MM.1S (cell line): ENCODE results near the gene SERF2.

Source experiments
- DNase-seq: peaks from one replicate; pipeline ENCODE4 v3.0.0-alpha.2; 2015
- H2AFZ ChIP-seq: fragments of 300-600 bp; sonication (generic); 2 replicates; pipeline ENCODE4 v1.6.0; 2016; ENCODE audit warnings: antibody characterized with exemption, low read length
- H3F3A ChIP-seq: fragments of 300-600 bp; sonication (generic); 2 replicates; pipeline ENCODE4 v1.6.1; 2016; ENCODE audit warnings: mild to moderate bottlenecking, antibody characterized with exemption, low read length, moderate library complexity, mixed read lengths; ENCODE audit not compliant: insufficient read depth
- H3K27ac ChIP-seq: fragments of 300-600 bp; sonication (generic); 2 replicates; pipeline ENCODE4 v1.5.1; 2016; ENCODE audit warnings: mild to moderate bottlenecking, low read length
- H3K27me3 ChIP-seq: fragments of 300-600 bp; sonication (generic); replicated peaks from 2 replicates; pipeline ENCODE4 v1.6.0; 2016; ENCODE audit warnings: low read length; ENCODE audit not compliant: insufficient read depth
- H3K36me3 ChIP-seq: fragments of 300-600 bp; sonication (generic); replicated peaks from 2 replicates; pipeline ENCODE4 v1.6.1; 2016; ENCODE audit warnings: mild to moderate bottlenecking, low read length, mixed read lengths; ENCODE audit not compliant: insufficient read depth
- H3K4me1 ChIP-seq: fragments of 300-600 bp; sonication (generic); 2 replicates; pipeline ENCODE4 v1.6.1; 2016; ENCODE audit warnings: low read length, mixed read lengths
- H3K4me2 ChIP-seq: fragments of 300-600 bp; sonication (generic); 2 replicates; pipeline ENCODE4 v1.6.0; 2016; ENCODE audit warnings: low read depth, low read length
- H3K4me3 ChIP-seq: fragments of 300-600 bp; sonication (generic); 2 replicates; pipeline ENCODE4 v1.5.1; 2016; ENCODE audit warnings: low read length, mixed read lengths
- H3K79me2 ChIP-seq: fragments of 300-600 bp; sonication (generic); 2 replicates; pipeline ENCODE4 v1.6.1; 2016; ENCODE audit warnings: mixed run types, low read length, mixed read lengths
- H3K9ac ChIP-seq: fragments of 300-600 bp; sonication (generic); 2 replicates; pipeline ENCODE4 v1.6.1; 2016; ENCODE audit warnings: low read length, mixed read lengths
- H3K9me2 ChIP-seq: fragments of 300-600 bp; sonication (generic); replicated peaks from 2 replicates; pipeline ENCODE4 v1.6.1; 2016; ENCODE audit warnings: mild to moderate bottlenecking, low read length, mixed read lengths; ENCODE audit not compliant: insufficient read depth
- H3K9me3 ChIP-seq: fragments of 300-600 bp; sonication (generic); replicated peaks from 2 replicates; pipeline ENCODE4 v1.6.1; 2016; ENCODE audit warnings: mild to moderate bottlenecking, low read length, mixed read lengths; ENCODE audit not compliant: insufficient read depth
- H4K20me1 ChIP-seq: fragments of 300-600 bp; sonication (generic); 2 replicates; pipeline ENCODE4 v1.6.1; 2016; ENCODE audit warnings: mild to moderate bottlenecking, low read length, moderate library complexity, mixed read lengths; ENCODE audit not compliant: insufficient read depth
- EZH2 ChIP-seq: fragments of 300-600 bp; sonication (generic); optimal IDR thresholded peaks from 2 replicates; pipeline ENCODE3; 2017; ENCODE audit warnings: low read depth, mild to moderate bottlenecking, antibody characterized with exemption, low read length, mixed read lengths
- EZH2phosphoT487 ChIP-seq: fragments of 300-600 bp; sonication (generic); IDR thresholded peaks from 2 replicates; pipeline ENCODE4 v1.6.1; 2018; ENCODE audit warnings: antibody characterized with exemption, low read length
- TF ChIP-seq, protein P1 (sequence below): fragments of 300-600 bp; sonication (generic); IDR thresholded peaks from 2 replicates; pipeline ENCODE4 v1.5.1; 2016; ENCODE audit warnings: antibody characterized with exemption, low read length, mixed read lengths

Gene SERF2

DNA sequence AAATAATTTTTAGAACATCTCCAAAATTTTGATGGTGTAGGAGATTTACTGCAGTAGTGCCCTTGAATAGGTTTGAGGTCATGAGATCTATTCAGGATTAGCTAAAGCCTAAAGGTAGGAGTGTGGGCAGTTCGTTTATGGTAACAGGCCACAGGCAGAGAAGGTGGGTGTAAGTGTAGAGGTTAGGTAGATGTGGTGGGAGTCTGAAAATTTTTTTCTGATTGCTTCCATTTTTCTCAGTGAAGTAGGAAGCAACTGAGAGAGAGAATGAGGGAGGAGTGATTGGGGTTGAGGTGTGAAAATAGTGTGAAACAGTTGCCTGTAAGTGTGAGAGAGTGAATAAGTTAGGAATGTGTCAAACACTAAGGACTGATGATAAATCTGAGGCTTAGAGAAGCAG is 13.1 kb upstream of the SERF2 start:
- no peaks in the 10 kb centered on the region for H3K79me2 ChIP-seq

DNA sequence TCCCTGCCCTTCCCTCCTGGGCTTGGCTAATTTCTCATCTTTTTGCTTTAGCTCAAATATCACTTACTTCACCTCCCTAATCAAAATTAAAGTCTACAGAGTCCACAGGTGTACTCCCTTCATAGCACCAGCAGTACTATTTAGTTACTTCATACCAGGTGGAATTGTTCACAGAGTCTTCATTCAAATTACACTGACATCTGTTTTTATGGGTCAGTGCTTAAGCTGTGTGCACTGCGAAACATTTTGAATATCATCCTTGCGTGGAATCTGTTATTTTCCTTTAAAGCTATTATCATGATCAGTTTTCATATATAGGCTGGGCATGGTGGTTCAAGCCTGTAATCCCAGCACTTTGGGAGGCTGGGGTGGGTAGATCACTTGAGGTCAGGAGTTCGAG is 2.7 kb upstream of the SERF2 start:
- Histone ChIP-seq H3K4me2 (peak overlapping the region; percentile 65), H3K27me3 (peaks cover 3% of the 10 kb centered on the region; the same call in 1 of the 2 replicates), H3K4me3 (peak overlapping the region; percentile 40), H3K79me2 (peaks cover 22% of the 10 kb centered on the region), H3K27ac (peak overlapping the region; percentile 3; the same call in 1 of the 2 replicates), H3K9ac (no peak overlapping the region), H3K4me1 (peaks cover 13% of the 10 kb centered on the region), H3K9me3 (no peaks in the 10 kb centered on the region), H2AFZ (peak overlapping the region; percentile 84), H3F3A (peaks cover 12% of the 10 kb centered on the region), H3K9me2 (no peaks in the 10 kb centered on the region), H4K20me1 (no peaks in the 10 kb centered on the region), H3K36me3 (no peaks in the 10 kb centered on the region)
- TF ChIP-seq EZH2phosphoT487, result no peak
- no peak for TF ChIP-seq EZH2
- TF ChIP-seq, protein P1, sequence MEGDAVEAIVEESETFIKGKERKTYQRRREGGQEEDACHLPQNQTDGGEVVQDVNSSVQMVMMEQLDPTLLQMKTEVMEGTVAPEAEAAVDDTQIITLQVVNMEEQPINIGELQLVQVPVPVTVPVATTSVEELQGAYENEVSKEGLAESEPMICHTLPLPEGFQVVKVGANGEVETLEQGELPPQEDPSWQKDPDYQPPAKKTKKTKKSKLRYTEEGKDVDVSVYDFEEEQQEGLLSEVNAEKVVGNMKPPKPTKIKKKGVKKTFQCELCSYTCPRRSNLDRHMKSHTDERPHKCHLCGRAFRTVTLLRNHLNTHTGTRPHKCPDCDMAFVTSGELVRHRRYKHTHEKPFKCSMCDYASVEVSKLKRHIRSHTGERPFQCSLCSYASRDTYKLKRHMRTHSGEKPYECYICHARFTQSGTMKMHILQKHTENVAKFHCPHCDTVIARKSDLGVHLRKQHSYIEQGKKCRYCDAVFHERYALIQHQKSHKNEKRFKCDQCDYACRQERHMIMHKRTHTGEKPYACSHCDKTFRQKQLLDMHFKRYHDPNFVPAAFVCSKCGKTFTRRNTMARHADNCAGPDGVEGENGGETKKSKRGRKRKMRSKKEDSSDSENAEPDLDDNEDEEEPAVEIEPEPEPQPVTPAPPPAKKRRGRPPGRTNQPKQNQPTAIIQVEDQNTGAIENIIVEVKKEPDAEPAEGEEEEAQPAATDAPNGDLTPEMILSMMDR, result no peak
- DNase-seq, result no peak

More for the DNA sequence above, 13.1 kb upstream of the SERF2 start:
- TF ChIP-seq EZH2phosphoT487 (no peak), EZH2 (no peak)
- TF ChIP-seq, protein P1, result no peak
- Histone ChIP-seq H3F3A (peaks cover 16% of the 10 kb centered on the region; the same call in 1 of the 2 replicates), H3K9me3 (no peaks in the 10 kb centered on the region), H3K27ac (no peak overlapping the region), H2AFZ (no peak overlapping the region), H3K4me1 (peaks cover 3% of the 10 kb centered on the region; the same call in 1 of the 2 replicates), H4K20me1 (no peaks in the 10 kb centered on the region; the same call in 1 of the 2 replicates), H3K36me3 (no peaks in the 10 kb centered on the region), H3K9me2 (no peaks in the 10 kb centered on the region), H3K9ac (no peak overlapping the region), H3K4me3 (no peak overlapping the region), H3K4me2 (no peak overlapping the region), H3K27me3 (peaks cover 52% of the 10 kb centered on the region)
- DNase-seq, result no peak

GRCh38 chr15:43792761-43793476 is 799 bp downstream of the SERF2 start:
- peaks cover 17% of the 10 kb centered on the region for H3F3A ChIP-seq

More at GRCh38 chr15:43792761-43793476, 799 bp downstream of the SERF2 start:
- H3K9me2 ChIP-seq, result no peaks in the 10 kb centered on the region
- H3K36me3 ChIP-seq, result no peaks in the 10 kb centered on the region
- H3K27me3 ChIP-seq, result no peaks in the 10 kb centered on the region
- no peaks in the 10 kb centered on the region for H3K9me3 ChIP-seq
- H3K4me1 ChIP-seq, result peaks cover 13% of the 10 kb centered on the region
- H3K79me2 ChIP-seq, result peaks cover 31% of the 10 kb centered on the region
- no peaks in the 10 kb centered on the region for H4K20me1 ChIP-seq
- DNase-seq, result no peak
- TF ChIP-seq, protein P1, result no peak
- TF ChIP-seq EZH2phosphoT487 (no peak), EZH2 (no peak)
- H2AFZ ChIP-seq, result peak overlapping the region; percentile 59
- H3K27ac ChIP-seq, result peak overlapping the region; percentile 71; the same call in 1 of the 2 replicates
- H3K4me3 ChIP-seq, result peak overlapping the region; percentile 100
- H3K9ac ChIP-seq, result peak overlapping the region; percentile 99
- peak overlapping the region; percentile 91 for H3K4me2 ChIP-seq
